ENCODE data around the gene APIP. TPM values are rescaled to one million over a fixed set of nuclear protein-coding genes. Genes with fewer than 3 reads are reported as not detected.

APIP gene
- polyA plus RNA-seq, 1 donor (not counting 4 experiments of a cell fraction or from before 2014, with no cell fraction given) = 10.9 TPM

- Histone ChIP-seq H3K9me1 (ENCODE audit: control insufficient read depth, extremely low read depth, insufficient read depth, low read length) (no peaks in the 10 kb centered on the region), H3K36me3 (ENCODE audit: control insufficient read depth in 2 of 2, extremely low read depth in 1 of 2, insufficient read depth in 2 of 2, low read length in 2 of 2) (no peaks in the 10 kb centered on the region), H3K9me3 (ENCODE audit: control insufficient read depth, low read depth, low read length) (no peaks in the 10 kb centered on the region), H3K4me1 (ENCODE audit: control insufficient read depth, extremely low read depth, insufficient read depth, low read length) (peaks cover 12% of the 10 kb centered on the region), H3K4me3 (ENCODE audit: control insufficient read depth in 2 of 3, extremely low read depth in 1 of 3, insufficient read depth in 2 of 3, low read depth in 1 of 3, low read length in 3 of 3) (no peak overlapping the region), H3K79me2 (ENCODE audit: control insufficient read depth, insufficient read depth, low read length) (peaks cover 66% of the 10 kb centered on the region), H4K20me1 (ENCODE audit: control insufficient read depth, extremely low read depth, insufficient read depth, low read length) (no peaks in the 10 kb centered on the region), H3K27ac (ENCODE audit: control insufficient read depth, insufficient read depth, low read length) (no peak overlapping the region), H2AFZ (ENCODE audit: control insufficient read depth, low read length) (no peak overlapping the region), H3K9ac (ENCODE audit: control insufficient read depth, extremely low read depth, insufficient read depth, low read length) (no peak overlapping the region), H3K4me2 (ENCODE audit: control insufficient read depth, extremely low read depth, insufficient read depth, low read depth, low read length) (no peak overlapping the region), H3K27me3 (ENCODE audit: control insufficient read depth, extremely low read depth, insufficient read depth, low read length) (no peaks in the 10 kb centered on the region)
- no peak for TF ChIP-seq EZH2 (IDR thresholded peaks at IDR 0.05; ENCODE audit: low read length)
- no peak for TF ChIP-seq CTCF (optimal IDR thresholded peaks at IDR 0.05 in 1 of 3, IDR thresholded peaks at IDR 0.05 in 1 of 3, conservative IDR thresholded peaks at IDR 0.05 in 1 of 3; ENCODE audit: extremely low read depth in 1 of 3, insufficient read depth in 2 of 3, low read length in 3 of 3)
- dilution Hi-C loops (cut with MboI; ENCODE audit: extremely low pct_ligation_motif_present, low sequenced_read_pairs) = no loop called here
- FAIRE-seq = no peak
- no peak for DNase-seq (ENCODE audit: low read depth, low spot score)
Measured at GRCh38 chr11:34924714-34925113, 8.5 kb upstream of the APIP start.

- FAIRE-seq (no peak), DNase-seq (ENCODE audit: low read depth, low spot score) (no peak)
- Histone ChIP-seq H2AFZ (ENCODE audit: control insufficient read depth, low read length) (no peak overlapping the region), H3K4me1 (ENCODE audit: control insufficient read depth, extremely low read depth, insufficient read depth, low read length) (peaks cover 12% of the 10 kb centered on the region), H3K27ac (ENCODE audit: control insufficient read depth, insufficient read depth, low read length) (no peak overlapping the region), H3K9ac (ENCODE audit: control insufficient read depth, extremely low read depth, insufficient read depth, low read length) (no peak overlapping the region), H4K20me1 (ENCODE audit: control insufficient read depth, extremely low read depth, insufficient read depth, low read length) (no peaks in the 10 kb centered on the region), H3K9me1 (ENCODE audit: control insufficient read depth, extremely low read depth, insufficient read depth, low read length) (no peaks in the 10 kb centered on the region), H3K9me3 (ENCODE audit: control insufficient read depth, low read depth, low read length) (no peaks in the 10 kb centered on the region), H3K79me2 (ENCODE audit: control insufficient read depth, insufficient read depth, low read length) (peaks cover 74% of the 10 kb centered on the region), H3K4me3 (ENCODE audit: control insufficient read depth in 2 of 3, extremely low read depth in 1 of 3, insufficient read depth in 2 of 3, low read depth in 1 of 3, low read length in 3 of 3) (no peak overlapping the region), H3K4me2 (ENCODE audit: control insufficient read depth, extremely low read depth, insufficient read depth, low read depth, low read length) (no peak overlapping the region), H3K27me3 (ENCODE audit: control insufficient read depth, extremely low read depth, insufficient read depth, low read length) (no peaks in the 10 kb centered on the region), H3K36me3 (ENCODE audit: control insufficient read depth in 2 of 2, extremely low read depth in 1 of 2, insufficient read depth in 2 of 2, low read length in 2 of 2) (no peaks in the 10 kb centered on the region)
- TF ChIP-seq CTCF (optimal IDR thresholded peaks at IDR 0.05 in 1 of 3, IDR thresholded peaks at IDR 0.05 in 1 of 3, conservative IDR thresholded peaks at IDR 0.05 in 1 of 3; ENCODE audit: extremely low read depth in 1 of 3, insufficient read depth in 2 of 3, low read length in 3 of 3) (no peak), EZH2 (IDR thresholded peaks at IDR 0.05; ENCODE audit: low read length) (no peak)
- dilution Hi-C loops (cut with MboI; ENCODE audit: extremely low pct_ligation_motif_present, low sequenced_read_pairs) = no loop called here
Measured at GRCh38 chr11:34921156-34921555, 5.0 kb upstream of the APIP start.
